CD14-positive monocyte (primary cell): Measurements from ENCODE around the gene RNFT1. TPM values are rescaled to one million over a fixed set of nuclear protein-coding genes. Genes with fewer than 3 reads are reported as not detected.

Source experiments
- DNase-seq, 3 donors: peaks; one replicate each; pipeline ENCODE4 v3.0.0-alpha.2; 2011 to 2022
- H2AFZ ChIP-seq: 2 replicates; pipeline ENCODE4 v1.6.0; 2012; ENCODE audit warnings: mild to moderate bottlenecking, low read depth, low read length, inconsistent platforms; ENCODE audit not compliant: insufficient read depth, poor library complexity, severe bottlenecking
- H3K27ac ChIP-seq, 2 donors: 1 replicate in 1 of 2; 2 replicates in 1 of 2; pipeline ENCODE4 v1.5.1; 2012 to 2013; ENCODE audit warnings: low read length in 2 of 2, control low read depth in 1 of 2, inconsistent platforms in 1 of 2, low read depth in 1 of 2, mild to moderate bottlenecking in 1 of 2
- H3K27me3 ChIP-seq, 2 donors: one replicate each; pipeline versions ENCODE4 v1.6.0 to v1.6.1; 2011 to 2013; ENCODE audit warnings: low read length in 2 of 2; ENCODE audit not compliant: control insufficient read depth in 2 of 2, insufficient read depth in 2 of 2
- H3K36me3 ChIP-seq, 2 donors: replicated peaks in 1 of 2; 1 replicate in 1 of 2; 2 replicates in 1 of 2; pipeline versions ENCODE4 v1.5.1 to v1.6.1; 2012 to 2013; ENCODE audit warnings: low read length in 2 of 2, control low read depth in 1 of 2, inconsistent platforms in 1 of 2, mild to moderate bottlenecking in 1 of 2; ENCODE audit not compliant: insufficient read depth in 2 of 2, control insufficient read depth in 1 of 2
- H3K4me1 ChIP-seq, 2 donors: 1 replicate in 1 of 2; 2 replicates in 1 of 2; pipeline versions ENCODE4 v1.5.1 to v1.6.1; 2012 to 2013; ENCODE audit warnings: low read length in 2 of 2, control low read depth in 1 of 2, inconsistent platforms in 1 of 2, mild to moderate bottlenecking in 1 of 2, moderate library complexity in 1 of 2; ENCODE audit not compliant: insufficient read depth in 2 of 2, control insufficient read depth in 1 of 2
- H3K4me2 ChIP-seq: replicated peaks from 2 replicates; pipeline ENCODE3; 2012; ENCODE audit warnings: low read length, moderate library complexity, mild to moderate bottlenecking; ENCODE audit not compliant: poor library complexity, severe bottlenecking; ENCODE audit errors: extremely low read depth
- H3K4me3 ChIP-seq, 3 experiments: fragments of 200-600 bp in 1 of 3; sonication (generic) in 1 of 3; replicated peaks in 1 of 3; 1 replicate in 2 of 3; 2 replicates in 1 of 3; pipeline ENCODE4 v1.5.1; 2011 to 2013; ENCODE audit warnings: low read length in 3 of 3, mild to moderate bottlenecking in 3 of 3, control low read depth in 2 of 3, low read depth in 2 of 3, inconsistent platforms in 1 of 3, moderate library complexity in 1 of 3
- H3K79me2 ChIP-seq: 2 replicates; pipeline ENCODE4 v1.6.0; 2012; ENCODE audit warnings: mild to moderate bottlenecking, control low read depth, inconsistent platforms, low read length, moderate library complexity; ENCODE audit not compliant: insufficient read depth
- H3K9ac ChIP-seq: 2 replicates; pipeline ENCODE4 v1.6.0; 2017; ENCODE audit warnings: low read length, mild to moderate bottlenecking; ENCODE audit not compliant: insufficient read depth, poor library complexity, severe bottlenecking
- H3K9me3 ChIP-seq, 2 donors: replicated peaks in 1 of 2; 1 replicate in 1 of 2; 2 replicates in 1 of 2; pipeline versions ENCODE4 v1.5.1 to v1.6.1; 2012 to 2013; ENCODE audit warnings: low read length in 2 of 2, control low read depth in 1 of 2; ENCODE audit not compliant: control insufficient read depth in 1 of 2, insufficient read depth in 1 of 2
- H4K20me1 ChIP-seq: 2 replicates; pipeline ENCODE4 v1.6.0; 2012; ENCODE audit warnings: mild to moderate bottlenecking, low read length, control low read depth, moderate library complexity; ENCODE audit not compliant: insufficient read depth
- H3K27ac Mint-ChIP-seq, 7 donors: one replicate each; pipeline ENCODE4 v1.8.0; 2020; ENCODE audit warnings: mild to moderate bottlenecking in 7 of 7, mixed read lengths in 7 of 7, moderate library complexity in 6 of 7, inconsistent platforms in 2 of 7
- H3K27me3 Mint-ChIP-seq, 3 donors: one replicate each; pipeline ENCODE4 v1.8.0; 2021 to 2022; ENCODE audit warnings: low read depth in 3 of 3, mild to moderate bottlenecking in 3 of 3, mixed read lengths in 3 of 3, moderate library complexity in 3 of 3, inconsistent platforms in 1 of 3
- H3K36me3 Mint-ChIP-seq, 2 donors: one replicate each; pipeline ENCODE4 v1.8.0; 2020; ENCODE audit warnings: mixed read lengths in 2 of 2, inconsistent platforms in 1 of 2, mild to moderate bottlenecking in 1 of 2
- H3K4me1 Mint-ChIP-seq: one replicate; pipeline ENCODE4 v1.8.0; 2020; ENCODE audit warnings: mild to moderate bottlenecking, mixed read lengths
- H3K4me3 Mint-ChIP-seq, 2 donors: one replicate each; pipeline ENCODE4 v1.8.0; 2020; ENCODE audit warnings: mild to moderate bottlenecking in 2 of 2, mixed read lengths in 2 of 2, moderate library complexity in 1 of 2
- H3K9me3 Mint-ChIP-seq, 7 donors: one replicate each; pipeline ENCODE4 v1.8.0; 2020 to 2022; ENCODE audit warnings: mixed read lengths in 7 of 7, mild to moderate bottlenecking in 6 of 7, moderate library complexity in 6 of 7, inconsistent platforms in 2 of 7
- WGBS: methylation state at CpG from one replicate; pipeline ENCODE4 v1.1.5; 2013; ENCODE audit warnings: missing lambda C conversion rate; ENCODE audit not compliant: insufficient coverage; 5-methylcytosine and 5-hydroxymethylcytosine counted together
- intact Hi-C, 2 donors: fragments of 100-400 bp; cut with micrococcal nuclease; formaldehyde crosslinking; loops; one replicate each; pipeline versions ENCODE4 v1.15.0 to v1.15.1; 2023
- polyA plus RNA-seq, 3 donors: library from polyadenylated mRNA; depleted of rRNA in 1 of 3; unstranded in 2 of 3; stranded (reverse) in 1 of 3; fragments of 300-500 nt in 2 of 3; fragments of >200 nt in 1 of 3; fragmentation: Illumina TruSeq in 2 of 3; gene quantifications; 1 replicate in 2 of 3; 2 replicates in 1 of 3; pipeline ENCODE4 v1.2.3, GENCODE V29; 2012 to 2021
- small RNA-seq: library from RNA; depleted of rRNA; stranded (forward); fragments of <200 nt; gene quantifications from one replicate; pipeline ENCODE3, GENCODE V24; 2012; ENCODE audit warnings: low read depth; ENCODE audit not compliant: insufficient read length
- TF ChIP-seq, protein P1 (sequence below): fragments of 200-600 bp; IDR thresholded peaks from one replicate; pipeline ENCODE4 v1.8.0; 2022; ENCODE audit warnings: antibody characterized with exemption, mild to moderate bottlenecking

RNFT1 gene
- polyA plus RNA-seq, 3 donors: 55.2 to 60.8 (median 59.7) TPM

DNA sequence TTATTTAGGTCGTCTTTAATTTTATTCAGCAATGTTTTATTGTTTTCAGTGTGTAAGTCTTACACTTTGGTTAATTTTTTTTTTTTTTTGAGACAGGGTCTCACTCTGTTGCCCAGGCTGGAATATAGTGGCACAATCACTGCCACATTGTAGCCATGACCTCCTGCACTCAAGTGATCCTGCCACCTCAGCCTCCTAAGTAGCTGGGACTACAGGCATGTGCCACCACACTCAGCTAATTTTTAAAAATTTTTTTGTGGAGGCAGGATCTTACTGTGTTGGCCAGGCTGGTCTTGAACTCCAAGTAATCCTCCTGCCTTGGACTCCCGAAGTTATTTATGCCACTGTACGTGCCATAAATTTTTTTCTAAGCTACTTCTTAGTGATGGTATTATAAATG lies 57.1 kb downstream of the RNFT1 start:
- H3K4me1 ChIP-seq: no peaks in the 10 kb centered on the region
- Mint-ChIP-seq H3K4me1 (peaks cover 4% of the 10 kb centered on the region), H3K4me3 (no peak overlapping the region), H3K36me3 (peaks cover 17 to 42% of the 10 kb centered on the region in 2 donors), H3K27me3 (no peaks in the 10 kb centered on the region), H3K9me3 (peaks cover 0 to 3% (median 0%) of the 10 kb centered on the region in 7 donors), H3K27ac (no peak overlapping the region)
- H3K9ac ChIP-seq: no peak overlapping the region
- H2AFZ ChIP-seq: no peak overlapping the region
- peaks cover 48% of the 10 kb centered on the region for H4K20me1 ChIP-seq
- no peak overlapping the region for H3K4me3 ChIP-seq
- H3K4me2 ChIP-seq: no peak overlapping the region
- H3K27ac ChIP-seq: no peak overlapping the region
- intact Hi-C loops: no loop called here
- no CpG with 5 or more reads among the region's 3 CpGs for WGBS
- H3K27me3 ChIP-seq: no peaks in the 10 kb centered on the region
- peaks cover 17 to 35% of the 10 kb centered on the region in 2 donors for H3K36me3 ChIP-seq
- TF ChIP-seq, protein P1, sequence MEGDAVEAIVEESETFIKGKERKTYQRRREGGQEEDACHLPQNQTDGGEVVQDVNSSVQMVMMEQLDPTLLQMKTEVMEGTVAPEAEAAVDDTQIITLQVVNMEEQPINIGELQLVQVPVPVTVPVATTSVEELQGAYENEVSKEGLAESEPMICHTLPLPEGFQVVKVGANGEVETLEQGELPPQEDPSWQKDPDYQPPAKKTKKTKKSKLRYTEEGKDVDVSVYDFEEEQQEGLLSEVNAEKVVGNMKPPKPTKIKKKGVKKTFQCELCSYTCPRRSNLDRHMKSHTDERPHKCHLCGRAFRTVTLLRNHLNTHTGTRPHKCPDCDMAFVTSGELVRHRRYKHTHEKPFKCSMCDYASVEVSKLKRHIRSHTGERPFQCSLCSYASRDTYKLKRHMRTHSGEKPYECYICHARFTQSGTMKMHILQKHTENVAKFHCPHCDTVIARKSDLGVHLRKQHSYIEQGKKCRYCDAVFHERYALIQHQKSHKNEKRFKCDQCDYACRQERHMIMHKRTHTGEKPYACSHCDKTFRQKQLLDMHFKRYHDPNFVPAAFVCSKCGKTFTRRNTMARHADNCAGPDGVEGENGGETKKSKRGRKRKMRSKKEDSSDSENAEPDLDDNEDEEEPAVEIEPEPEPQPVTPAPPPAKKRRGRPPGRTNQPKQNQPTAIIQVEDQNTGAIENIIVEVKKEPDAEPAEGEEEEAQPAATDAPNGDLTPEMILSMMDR: no peak
- H3K79me2 ChIP-seq: peaks cover 69% of the 10 kb centered on the region
- H3K9me3 ChIP-seq: no peaks in the 10 kb centered on the region
- no peak for DNase-seq

DNA sequence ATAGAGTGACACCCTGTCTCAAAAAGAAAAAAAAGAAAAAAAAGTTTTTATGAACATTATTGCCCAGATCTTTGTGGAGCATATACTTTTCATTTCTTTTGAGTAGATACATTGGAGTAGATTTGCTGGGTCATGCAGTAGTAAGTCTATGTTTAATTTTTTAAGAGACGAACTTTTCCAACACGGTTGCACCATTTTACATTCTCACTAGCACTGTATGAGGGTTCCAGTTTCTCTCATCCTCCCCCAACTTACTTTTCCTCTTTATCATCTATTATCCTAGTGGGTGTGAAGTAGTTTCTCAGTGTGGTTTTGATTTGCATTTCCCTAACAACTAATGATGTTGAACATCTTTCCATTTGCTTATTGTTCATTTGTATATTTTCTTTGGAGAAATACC lies 61.1 kb downstream of the RNFT1 start:
- no peaks in the 10 kb centered on the region for H3K9me3 Mint-ChIP-seq
- H3K27me3 Mint-ChIP-seq: no peaks in the 10 kb centered on the region
- H3K4me3 Mint-ChIP-seq: no peak overlapping the region
- no CpG with 5 or more reads among the region's 2 CpGs for WGBS
- Histone ChIP-seq H2AFZ (no peak overlapping the region), H3K4me2 (no peak overlapping the region), H3K4me3 (no peak overlapping the region), H4K20me1 (peaks cover 84% of the 10 kb centered on the region), H3K9me3 (no peaks in the 10 kb centered on the region), H3K27me3 (no peaks in the 10 kb centered on the region), H3K27ac (no peak overlapping the region), H3K36me3 (peaks cover 5 to 11% of the 10 kb centered on the region in 2 donors), H3K4me1 (no peaks in the 10 kb centered on the region), H3K9ac (no peak overlapping the region), H3K79me2 (peaks cover 94% of the 10 kb centered on the region)
- H3K27ac Mint-ChIP-seq: peak overlapping the region in 1 of 7 donors; percentile 0
- H3K36me3 Mint-ChIP-seq: peaks cover 7 to 37% of the 10 kb centered on the region in 2 donors
- DNase-seq: no peak
- TF ChIP-seq, protein P1: no peak
- intact Hi-C loops: no loop called here
- peaks cover 10% of the 10 kb centered on the region for H3K4me1 Mint-ChIP-seq

Small RNA genes within 50 kb of the gene (small RNA-seq; reads per million reads assigned to genes)
- gene RPS29P21: not detected

Other genes with a start within 250 kb of the RNFT1 start
- gene TUBD1, start 71.8 kb downstream of the RNFT1 start, polyA plus RNA-seq: 1 to 10 TPM; 2.9 to 7.3 (median 3.9) TPM
- gene RPS6KB1, start 71.6 kb downstream of the RNFT1 start, polyA plus RNA-seq: 10 to 100 TPM; 15.8 to 15.9 (median 15.9) TPM
- gene HEATR6, start 114.2 kb upstream of the RNFT1 start, polyA plus RNA-seq: 10 to 100 TPM in 1 of 3 donors, 1 to 10 TPM in 2; 4.6 to 21.9 (median 7.1) TPM
- not detected for gene CA4, start 185.2 kb upstream of the RNFT1 start, polyA plus RNA-seq